OCI-LY1 (cell line): ENCODE data around the gene IFITM10.

Experiments used
- CTCF ChIP-seq: fragments of 200-600 bp; sonication (generic), shearing (Covaris generic); IDR thresholded peaks from 2 replicates; pipeline ENCODE4 v1.5.1; 2017; ENCODE audit warnings: mild to moderate bottlenecking, antibody characterized with exemption, low read length, moderate library complexity, mixed read lengths
- EZH2 ChIP-seq: fragments of 200-600 bp; sonication (generic), shearing (Covaris generic); IDR thresholded peaks from 2 replicates; pipeline ENCODE4 v1.8.0; 2017; ENCODE audit warnings: borderline replicate concordance, mixed run types, mild to moderate bottlenecking, antibody characterized with exemption, low read length, moderate library complexity, mixed read lengths

GRCh38 chr11:1728931-1729691, 21.3 kb downstream of the IFITM10 start:
- TF ChIP-seq CTCF (no peak), EZH2 (no peak)
